Common myeloid progenitor, CD34-positive (primary cell): Measurements from ENCODE around the gene CTSK.

ENCODE experiments used
- CTCF ChIA-PET: fragments of 350-600 bp; sonication (Branson Sonifier 250); formaldehyde crosslinking; loops from one replicate; lab custom pipeline; 2021; ENCODE audit warnings: antibody characterized with exemption; lab: Charles Lee
- POLR2A ChIA-PET: fragments of 350-600 bp; sonication (Branson Sonifier 250); formaldehyde crosslinking; loops from one replicate; lab custom pipeline; 2021; ENCODE audit warnings: antibody characterized with exemption; lab: Charles Lee
- DNase-seq, 3 donors: peaks; one replicate each; pipeline versions ENCODE4 v3.0.0 to v3.0.0-alpha.2; 2013
- H3K27ac ChIP-seq, 2 experiments: 1 replicate in 1 of 2; 2 replicates in 1 of 2; pipeline ENCODE4 v1.7.0; 2013; ENCODE audit warnings: inconsistent platforms in 2 of 2, low read length in 2 of 2, mild to moderate bottlenecking in 2 of 2, low read depth in 1 of 2, moderate library complexity in 1 of 2; ENCODE audit not compliant: severe bottlenecking in 2 of 2, insufficient read depth in 1 of 2, poor library complexity in 1 of 2
- H3K27me3 ChIP-seq, 5 experiments: replicated peaks in 2 of 5; 1 replicate in 3 of 5; 2 replicates in 2 of 5; pipeline versions ENCODE4 v1.6.1 to v1.7.0; 2013; ENCODE audit warnings: low read length in 4 of 5, mild to moderate bottlenecking in 2 of 5, moderate library complexity in 2 of 5, inconsistent platforms in 1 of 5; ENCODE audit not compliant: insufficient read depth in 5 of 5, control insufficient read depth in 4 of 5
- H3K36me3 ChIP-seq, 4 experiments: 1 replicate in 2 of 4; 2 replicates in 2 of 4; pipeline versions ENCODE4 v1.6.1 to v1.7.0; 2013; ENCODE audit warnings: low read length in 3 of 4, control low read depth in 1 of 4, mild to moderate bottlenecking in 1 of 4; ENCODE audit not compliant: control insufficient read depth in 4 of 4, insufficient read depth in 4 of 4
- H3K4me1 ChIP-seq, 4 experiments: 1 replicate in 3 of 4; 2 replicates in 1 of 4; pipeline versions ENCODE4 v1.6.1 to v1.7.1; 2013; ENCODE audit warnings: low read length in 3 of 4, mild to moderate bottlenecking in 3 of 4, control low read depth in 1 of 4, inconsistent platforms in 1 of 4, moderate library complexity in 1 of 4; ENCODE audit not compliant: control insufficient read depth in 4 of 4, insufficient read depth in 4 of 4; ENCODE audit errors: control extremely low read depth in 1 of 4
- H3K4me3 ChIP-seq, 7 experiments: 1 replicate in 4 of 7; 2 replicates in 3 of 7; pipeline versions ENCODE4 v1.5.1 to v1.7.0; 2013; ENCODE audit warnings: mild to moderate bottlenecking in 7 of 7, low read length in 6 of 7, moderate library complexity in 6 of 7, inconsistent platforms in 2 of 7, low read depth in 2 of 7, control low read depth in 1 of 7; ENCODE audit not compliant: insufficient read depth in 4 of 7, control insufficient read depth in 1 of 7; ENCODE audit errors: extremely low read depth in 1 of 7
- H3K9me3 ChIP-seq, 5 experiments: 1 replicate in 4 of 5; 2 replicates in 1 of 5; pipeline versions ENCODE4 v1.6.1 to v1.7.1; 2013; ENCODE audit warnings: low read length in 4 of 5, mild to moderate bottlenecking in 2 of 5, inconsistent platforms in 1 of 5, low read depth in 1 of 5, moderate library complexity in 1 of 5; ENCODE audit not compliant: control insufficient read depth in 4 of 5, insufficient read depth in 2 of 5; ENCODE audit errors: control extremely low read depth in 1 of 5
- WGBS: methylation state at CpG from one replicate; pipeline ENCODE4 v1.1.5; 2013; ENCODE audit not compliant: insufficient coverage; 5-methylcytosine and 5-hydroxymethylcytosine counted together

The CTSK gene

GRCh38 chr1:150765296-150765976 is 42.6 kb downstream of the CTSK start, which contains the start of gene CTSS:
Gene CTSS (minus strand): TSS chr1:150765778. CDS start chr1:150764763, 1,015 bp downstream.
- peaks cover 0 to 5% (median 0%) of the 10 kb centered on the region in 4 experiments for H3K36me3 ChIP-seq
- no peaks in the 10 kb centered on the region for H3K27me3 ChIP-seq
- ChIA-PET CTCF (interaction anchor here (1.0 to 1.3 kb wide), 3 partner anchors 23 to 68 kb away, joined by 3 to 4 read pairs (median 4); partner anchors contain the start of gene GOLPH3L), POLR2A (interaction anchor here (0.5 to 0.7 kb wide), 4 partner anchors 8 to 246 kb away, joined by 3 to 5 read pairs (median 4); no protein-coding TSS in a partner anchor)
- no peaks in the 10 kb centered on the region for H3K9me3 ChIP-seq
- peak; percentile 77 to 92 (median 87) for DNase-seq
- H3K4me3 ChIP-seq, result peak within 1 kb of the TSS in 6 of 7 experiments; percentile 76 to 98 (median 79)
- peak within 1 kb of the TSS; percentile 90 to 98 for H3K27ac ChIP-seq
- H3K4me1 ChIP-seq, result peaks cover 11 to 26% (median 18%) of the 10 kb centered on the region in 4 experiments
- 0% methylated on average over 4 of the region's 4 CpGs for WGBS

- WGBS, result 75% methylated on average over 1 of the region's 2 CpGs
- CTCF ChIA-PET, result interaction anchor here (1.0 kb wide), 2 partner anchors 12 to 49 kb away, joined by 3 read pairs; no protein-coding TSS in a partner anchor
- POLR2A ChIA-PET, result interaction anchor here (0.5 to 1.2 kb wide), 3 partner anchors 9 to 91 kb away, joined by 3 to 4 read pairs (median 3); no protein-coding TSS in a partner anchor
- H3K4me1 ChIP-seq, result peaks cover 11 to 33% (median 21%) of the 10 kb centered on the region in 4 experiments
- no peaks in the 10 kb centered on the region for H3K27me3 ChIP-seq
- DNase-seq, result peak in 2 of 3 donors; percentile 44 to 56
- peak overlapping the region; percentile 90 to 98 for H3K27ac ChIP-seq
- peaks cover 0 to 7% (median 2%) of the 10 kb centered on the region in 4 experiments for H3K36me3 ChIP-seq
- peak overlapping the region in 6 of 7 experiments; percentile 76 to 98 (median 79) for H3K4me3 ChIP-seq
- H3K9me3 ChIP-seq, result no peaks in the 10 kb centered on the region
Observed at GRCh38 chr1:150764617-150765101, 43.4 kb downstream of the CTSK start.

GRCh38 chr1:150763018-150763417 is 45.0 kb downstream of the CTSK start:
- ChIA-PET POLR2A (no interaction called here), CTCF (interaction anchor here (1.1 to 1.4 kb wide), 2 partner anchors 47 to 96 kb away, joined by 3 to 4 read pairs; no protein-coding TSS in a partner anchor)
- Histone ChIP-seq H3K4me1 (peaks cover 11 to 35% (median 21%) of the 10 kb centered on the region in 4 experiments), H3K27ac (no peak overlapping the region), H3K27me3 (no peaks in the 10 kb centered on the region), H3K36me3 (peaks cover 0 to 12% (median 7%) of the 10 kb centered on the region in 4 experiments), H3K4me3 (peak overlapping the region in 1 of 7 experiments; percentile 20), H3K9me3 (no peaks in the 10 kb centered on the region)
- DNase-seq, result no peak
- WGBS, result 100% methylated on average over 1 of the region's 3 CpGs

- no peaks in the 10 kb centered on the region for H3K9me3 ChIP-seq
- H3K4me3 ChIP-seq, result peak overlapping the region in 2 of 7 experiments; percentile 36 to 44
- DNase-seq, result no peak
- POLR2A ChIA-PET, result no interaction called here
- peaks cover 11 to 35% (median 21%) of the 10 kb centered on the region in 4 experiments for H3K4me1 ChIP-seq
- H3K36me3 ChIP-seq, result peaks cover 0 to 16% (median 11%) of the 10 kb centered on the region in 4 experiments
- WGBS, result no CpG with 5 or more reads among the region's 2 CpGs
- CTCF ChIA-PET, result no interaction called here
- H3K27ac ChIP-seq, result no peak overlapping the region
- H3K27me3 ChIP-seq, result no peaks in the 10 kb centered on the region
Observed at GRCh38 chr1:150762552-150762951, 45.5 kb downstream of the CTSK start.

GRCh38 chr1:150761801-150762200 is 46.3 kb downstream of the CTSK start:
- WGBS, result no CpG with 5 or more reads among the region's 1 CpG
- Histone ChIP-seq H3K27ac (no peak overlapping the region), H3K4me1 (peaks cover 11 to 35% (median 21%) of the 10 kb centered on the region in 4 experiments), H3K4me3 (no peak overlapping the region), H3K27me3 (no peaks in the 10 kb centered on the region), H3K36me3 (peaks cover 5 to 23% (median 15%) of the 10 kb centered on the region in 4 experiments), H3K9me3 (no peaks in the 10 kb centered on the region)
- DNase-seq, result no peak
- CTCF ChIA-PET, result no interaction called here
- POLR2A ChIA-PET, result no interaction called here

- peaks cover 12 to 35% (median 23%) of the 10 kb centered on the region in 4 experiments for H3K36me3 ChIP-seq
- peak; percentile 36 to 70 (median 63) for DNase-seq
- POLR2A ChIA-PET, result interaction anchor here (0.6 kb wide), 1 partner anchor 21 kb away, joined by 4 read pairs; no protein-coding TSS in a partner anchor
Observed at GRCh38 chr1:150760013-150760412, 48.0 kb downstream of the CTSK start.

More at GRCh38 chr1:150760013-150760412, 48.0 kb downstream of the CTSK start:
- H3K9me3 ChIP-seq, result no peaks in the 10 kb centered on the region
- WGBS, result 88% methylated on average over 1 of the region's 3 CpGs
- H3K27me3 ChIP-seq, result no peaks in the 10 kb centered on the region
- CTCF ChIA-PET, result interaction anchor here (0.7 to 2.4 kb wide), 3 partner anchors 11 to 54 kb away, joined by 3 to 11 read pairs (median 4); no protein-coding TSS in a partner anchor
- peak overlapping the region in 1 of 7 experiments; percentile 25 for H3K4me3 ChIP-seq
- no peak overlapping the region for H3K27ac ChIP-seq
- H3K4me1 ChIP-seq, result peaks cover 10 to 30% (median 16%) of the 10 kb centered on the region in 4 experiments
